GM12878 (cell line): ENCODE data around the gene DCBLD1. TPM values are rescaled to one million over a fixed set of nuclear protein-coding genes. Genes with fewer than 3 reads are reported as not detected.

ENCODE experiments used
- ATAC-seq: fragments of 200-7000 bp; cut with Tn5 transposase; 3 replicates; pipeline ENCODE4 v1.9.1; 2020; ENCODE audit warnings: mild to moderate bottlenecking, moderate library complexity
- BruUV-seq: library from RNA; stranded (reverse); fragments of 400-500 nt; replicated peaks from 2 replicates; lab custom pipeline; 2021; lab: Mats Ljungman, UMichigan
- CTCF ChIA-PET: fragments of 300-600 bp; sonication (Branson Sonifier 250); formaldehyde crosslinking; extraction: SDS; loops from one replicate; lab custom pipeline; 2021; ENCODE audit warnings: inconsistent platforms; lab: Yijun Ruan, JAX
- POLR2A ChIA-PET: fragments of 350-600 bp; formaldehyde crosslinking; extraction: SDS; loops from one replicate; lab custom pipeline; 2021; ENCODE audit warnings: inconsistent platforms; lab: Charles Lee
- RAD21 ChIA-PET: fragments of 300-600 bp; sonication (Branson Sonifier 250); formaldehyde crosslinking; loops from one replicate; lab custom pipeline; 2023; ENCODE audit warnings: antibody characterized with exemption; ENCODE audit not compliant: unreplicated experiment; lab: Charles Lee
- SMC1A ChIA-PET: fragments of 300-600 bp; sonication (Branson Sonifier 250); formaldehyde crosslinking; loops from one replicate; lab custom pipeline; 2023; ENCODE audit not compliant: unreplicated experiment, uncharacterized antibody; lab: Charles Lee
- DNase-seq: peaks from one replicate; pipeline ENCODE4 v3.0.0-alpha.2; 2011; ENCODE audit warnings: low read depth, low spot score
- FAIRE-seq: peaks from 3 replicates; lab custom pipeline; 2011; peaks lifted over from hg19 to GRCh38; lab: Jason Lieb, UNC
- H2AFZ ChIP-seq: 2 replicates; pipeline ENCODE4 v1.6.0; 2011; ENCODE audit warnings: low read depth, low read length, control low read depth; ENCODE audit not compliant: control insufficient read depth
- H3K27ac ChIP-seq: 2 replicates; pipeline ENCODE4 v1.5.1; 2011; ENCODE audit warnings: control low read depth; ENCODE audit not compliant: control insufficient read depth, insufficient read depth
- H3K27me3 ChIP-seq, 2 experiments: replicated peaks in 1 of 2; 2 replicates each; pipeline versions ENCODE4 v1.6.0 to v1.6.1; 2011; ENCODE audit warnings: low read length in 1 of 2; ENCODE audit not compliant: control insufficient read depth in 2 of 2, insufficient read depth in 2 of 2
- H3K36me3 ChIP-seq, 2 experiments: 2 replicates each; pipeline ENCODE4 v1.5.1; 2011; ENCODE audit warnings: low read length in 1 of 2; ENCODE audit not compliant: control insufficient read depth in 2 of 2, insufficient read depth in 2 of 2
- H3K4me1 ChIP-seq: 2 replicates; pipeline ENCODE4 v1.6.1; 2011; ENCODE audit warnings: mild to moderate bottlenecking, low read length, moderate library complexity, mixed read lengths; ENCODE audit not compliant: control insufficient read depth, insufficient read depth
- H3K4me2 ChIP-seq: 2 replicates; pipeline ENCODE4 v1.6.0; 2011; ENCODE audit warnings: control low read depth; ENCODE audit not compliant: control insufficient read depth, insufficient read depth
- H3K4me3 ChIP-seq: fragments of 200-600 bp; sonication (generic); 2 replicates; pipeline ENCODE4 v1.5.1; 2016
- H3K79me2 ChIP-seq: 2 replicates; pipeline ENCODE4 v1.6.0; 2011; ENCODE audit warnings: low read length; ENCODE audit not compliant: control insufficient read depth, insufficient read depth
- H3K9ac ChIP-seq: 2 replicates; pipeline ENCODE4 v1.8.0; 2011; ENCODE audit warnings: low read length, control low read depth, mixed read lengths; ENCODE audit not compliant: control insufficient read depth, insufficient read depth
- H3K9me3 ChIP-seq: replicated peaks from 3 replicates; pipeline ENCODE4 v1.5.1; 2011; ENCODE audit warnings: mild to moderate bottlenecking, low read length; ENCODE audit not compliant: control insufficient read depth, insufficient read depth
- H4K20me1 ChIP-seq: 2 replicates; pipeline ENCODE4 v1.6.0; 2011; ENCODE audit not compliant: control insufficient read depth, insufficient read depth
- CBX3 ChIP-seq: fragments of 200-600 bp; sonication (generic); IDR thresholded peaks from 2 replicates; pipeline ENCODE4 v1.6.1; 2016; ENCODE audit warnings: low read depth, borderline replicate concordance
- EED ChIP-seq: sonication (generic); IDR thresholded peaks from 2 replicates; pipeline ENCODE4 v1.6.1; 2016; ENCODE audit warnings: antibody characterized with exemption, low read depth
- EZH2 ChIP-seq: IDR thresholded peaks from 2 replicates; pipeline ENCODE4 v1.6.1; 2012; ENCODE audit warnings: low read depth, mild to moderate bottlenecking, control low read depth, inconsistent platforms, low read length, borderline replicate concordance; ENCODE audit not compliant: control insufficient read depth
- FOS ChIP-seq: IDR thresholded peaks from 3 replicates; pipeline ENCODE4 v1.6.1; 2011; ENCODE audit warnings: borderline replicate concordance; ENCODE audit not compliant: insufficient read length; ENCODE audit errors: extremely low read depth
- HCFC1 ChIP-seq: fragments of 150-350 bp; IDR thresholded peaks from 2 replicates; pipeline ENCODE4 v1.6.1; 2014; ENCODE audit warnings: low read length
- HDAC2 ChIP-seq: fragments of 200-600 bp; sonication (generic); IDR thresholded peaks from 2 replicates; pipeline ENCODE4 v1.6.1; 2017
- LARP7 ChIP-seq: fragments of 450-650 bp; IDR thresholded peaks from 2 replicates; pipeline ENCODE4 v1.6.1; 2017; ENCODE audit warnings: mild to moderate bottlenecking
- NFXL1 ChIP-seq: fragments of 450-650 bp; IDR thresholded peaks from 2 replicates; pipeline ENCODE4 v1.6.1; 2017; ENCODE audit warnings: antibody characterized with exemption, mild to moderate bottlenecking, borderline replicate concordance
- NFYB ChIP-seq: IDR thresholded peaks from 2 replicates; pipeline ENCODE4 v1.6.1; 2011; ENCODE audit warnings: low read depth, mild to moderate bottlenecking, low read length, improper control_type of control experiment, moderate library complexity; ENCODE audit not compliant: insufficient read depth
- RAD51 ChIP-seq: fragments of 450-650 bp; IDR thresholded peaks from 2 replicates; pipeline ENCODE4 v1.6.1; 2016; ENCODE audit warnings: moderate library complexity, mild to moderate bottlenecking, inconsistent platforms
- SIX5 ChIP-seq: IDR thresholded peaks from 2 replicates; pipeline ENCODE4 v1.6.1; 2011; ENCODE audit warnings: mild to moderate bottlenecking, low read depth, low read length, moderate library complexity; ENCODE audit not compliant: severe bottlenecking
- SMAD1 ChIP-seq: fragments of 450-650 bp; IDR thresholded peaks from 2 replicates; pipeline ENCODE4 v1.6.1; 2018; ENCODE audit warnings: mild to moderate bottlenecking, low read depth; ENCODE audit not compliant: partially characterized antibody
- SMC3 ChIP-seq: IDR thresholded peaks from 2 replicates; pipeline ENCODE4 v1.6.1; 2011; ENCODE audit warnings: low read length, improper control_type of control experiment, borderline replicate concordance
- SREBF2 ChIP-seq: IDR thresholded peaks from 2 replicates; pipeline ENCODE4 v1.6.1; 2012; ENCODE audit warnings: mild to moderate bottlenecking, low read length
- TCF3 ChIP-seq: IDR thresholded peaks from 2 replicates; pipeline ENCODE4 v1.6.1; 2012; ENCODE audit warnings: low read depth, mild to moderate bottlenecking, low read length, borderline replicate concordance; ENCODE audit not compliant: insufficient read depth
- YY1 ChIP-seq: IDR thresholded peaks from 2 replicates; pipeline ENCODE4 v1.6.1; 2011; ENCODE audit warnings: low read depth, mild to moderate bottlenecking, low read length
- WGBS: methylation state at CpG from one replicate; pipeline ENCODE4 v1.1.6; 2016; ENCODE audit warnings: low lambda C conversion rate; ENCODE audit not compliant: insufficient replicate concordance, insufficient coverage; ENCODE audit errors: missing lambda C conversion rate; 5-methylcytosine and 5-hydroxymethylcytosine counted together
- in situ Hi-C: fragments of 300-500 bp; cut with MboI; formaldehyde crosslinking; loops from 9 replicates; pipeline ENCODE4 v1.14.3; 2018; ENCODE audit warnings: mixed read lengths
- intact Hi-C: fragments of 100-400 bp; cut with micrococcal nuclease; formaldehyde crosslinking; loops from one replicate; pipeline ENCODE4 v1.14.2; 2022; ENCODE audit not compliant: unreplicated experiment
- polyA plus RNA-seq, 11 experiments: library from polyadenylated mRNA; depleted of rRNA in 4 of 11; unstranded in 6 of 11; stranded (reverse) in 5 of 11; fragments of >200 nt; fragmentation: Nextera tagmentation in 4 of 11; fragmentation: Illumina TruSeq in 1 of 11; extraction: Ambion mirVana in 4 of 11; extraction: Trizol in 1 of 11; gene quantifications; 1 replicate in 1 of 11; 2 replicates in 10 of 11; pipeline versions ENCODE4 v1.2.1 to v1.2.3, GENCODE V29; 2011 to 2016; ENCODE audit warnings: inconsistent platforms in 2 of 11, missing spikeins in 2 of 11, low read depth in 1 of 11
- total RNA-seq, 4 experiments: library from RNA; depleted of rRNA in 3 of 4; stranded (reverse); fragments of >200 nt in 3 of 4; fragmentation: Illumina TruSeq in 1 of 4; extraction: Trizol in 1 of 4; gene quantifications; 2 replicates each; pipeline versions ENCODE4 v1.2.1 to v1.2.3, GENCODE V29; 2013 to 2021
- TF ChIP-seq, protein P1 (sequence below): fragments of 450-650 bp; conservative IDR thresholded peaks from 2 replicates; pipeline ENCODE4 v1.6.1; 2017; ENCODE audit warnings: mild to moderate bottlenecking, moderate library complexity
- TF ChIP-seq, protein P2 (sequence below): IDR thresholded peaks from 2 replicates; pipeline ENCODE4 v1.6.1; 2012; ENCODE audit warnings: low read depth, low read length, improper control_type of control experiment
- TF ChIP-seq, protein P3 (sequence below): fragments of 450-650 bp; IDR thresholded peaks from 2 replicates; pipeline ENCODE4 v1.6.1; 2017; ENCODE audit warnings: mild to moderate bottlenecking, moderate library complexity

DCBLD1 gene
- total and polyA plus RNA-seq, 10 of the 15 experiments (the other 5 are each of a cell fraction or from before 2014, with no cell fraction given): 0.92 to 9.2 (median 8.3) TPM

DNA sequence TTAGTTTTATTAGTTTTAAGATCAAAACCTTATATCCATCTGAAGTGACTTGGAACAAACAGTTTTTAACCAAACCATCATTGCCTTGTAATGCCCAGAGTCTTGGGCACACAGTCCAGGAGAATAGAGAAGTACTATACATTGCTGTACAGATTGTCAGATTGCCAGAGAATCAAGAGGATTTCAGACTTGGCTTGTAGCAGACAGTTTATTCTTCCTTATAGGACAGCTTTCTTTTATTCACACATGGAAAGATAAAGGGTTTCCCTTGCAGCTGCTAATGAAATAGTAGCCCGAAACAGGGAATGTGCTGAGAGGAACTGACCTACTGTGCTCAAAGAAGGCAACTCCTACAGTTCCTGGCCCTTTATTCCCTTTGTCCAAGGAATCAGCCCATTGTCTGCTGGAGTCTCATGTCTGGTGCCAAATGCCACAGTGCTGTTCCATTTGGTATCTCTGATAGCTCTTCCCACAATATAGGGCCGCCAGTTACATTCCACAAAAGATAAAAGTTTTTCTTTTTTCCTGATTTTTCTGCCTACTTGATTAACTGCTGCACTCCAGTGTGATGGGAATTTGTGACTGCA, 30.6 kb downstream of the DCBLD1 start:
- Histone ChIP-seq H3K79me2 (no peaks in the 10 kb centered on the region), H2AFZ (no peak overlapping the region), H3K9ac (no peak overlapping the region), H4K20me1 (no peaks in the 10 kb centered on the region), H3K27me3 (no peaks in the 10 kb centered on the region), H3K9me3 (no peaks in the 10 kb centered on the region; the same call in 2 of the 3 replicates), H3K27ac (no peak overlapping the region), H3K4me2 (no peak overlapping the region), H3K4me3 (no peak overlapping the region), H3K36me3 (no peaks in the 10 kb centered on the region), H3K4me1 (no peaks in the 10 kb centered on the region)
- in situ Hi-C loops (no loop called here), intact Hi-C loops (no loop called here)
- DNase-seq: no peak
- ChIA-PET POLR2A (no interaction called here), SMC1A (no interaction called here), RAD21 (no interaction called here), CTCF (no interaction called here)
- no peak for FAIRE-seq
- no TSS peak for BruUV-seq
- WGBS: 17% methylated on average over 2 of the region's 2 CpGs
- no peak for ATAC-seq
- TF ChIP-seq, protein P1, sequence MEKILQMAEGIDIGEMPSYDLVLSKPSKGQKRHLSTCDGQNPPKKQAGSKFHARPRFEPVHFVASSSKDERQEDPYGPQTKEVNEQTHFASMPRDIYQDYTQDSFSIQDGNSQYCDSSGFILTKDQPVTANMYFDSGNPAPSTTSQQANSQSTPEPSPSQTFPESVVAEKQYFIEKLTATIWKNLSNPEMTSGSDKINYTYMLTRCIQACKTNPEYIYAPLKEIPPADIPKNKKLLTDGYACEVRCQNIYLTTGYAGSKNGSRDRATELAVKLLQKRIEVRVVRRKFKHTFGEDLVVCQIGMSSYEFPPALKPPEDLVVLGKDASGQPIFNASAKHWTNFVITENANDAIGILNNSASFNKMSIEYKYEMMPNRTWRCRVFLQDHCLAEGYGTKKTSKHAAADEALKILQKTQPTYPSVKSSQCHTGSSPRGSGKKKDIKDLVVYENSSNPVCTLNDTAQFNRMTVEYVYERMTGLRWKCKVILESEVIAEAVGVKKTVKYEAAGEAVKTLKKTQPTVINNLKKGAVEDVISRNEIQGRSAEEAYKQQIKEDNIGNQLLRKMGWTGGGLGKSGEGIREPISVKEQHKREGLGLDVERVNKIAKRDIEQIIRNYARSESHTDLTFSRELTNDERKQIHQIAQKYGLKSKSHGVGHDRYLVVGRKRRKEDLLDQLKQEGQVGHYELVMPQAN: no peak
- no peak for TF ChIP-seq RAD51
- no peak for TF ChIP-seq SMAD1
- TF ChIP-seq TCF3: no peak
- no peak for TF ChIP-seq SIX5
- no peak for TF ChIP-seq EZH2
- TF ChIP-seq, protein P2, sequence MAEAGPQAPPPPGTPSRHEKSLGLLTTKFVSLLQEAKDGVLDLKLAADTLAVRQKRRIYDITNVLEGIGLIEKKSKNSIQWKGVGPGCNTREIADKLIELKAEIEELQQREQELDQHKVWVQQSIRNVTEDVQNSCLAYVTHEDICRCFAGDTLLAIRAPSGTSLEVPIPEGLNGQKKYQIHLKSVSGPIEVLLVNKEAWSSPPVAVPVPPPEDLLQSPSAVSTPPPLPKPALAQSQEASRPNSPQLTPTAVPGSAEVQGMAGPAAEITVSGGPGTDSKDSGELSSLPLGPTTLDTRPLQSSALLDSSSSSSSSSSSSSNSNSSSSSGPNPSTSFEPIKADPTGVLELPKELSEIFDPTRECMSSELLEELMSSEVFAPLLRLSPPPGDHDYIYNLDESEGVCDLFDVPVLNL: no peak
- TF ChIP-seq CBX3: no peak
- TF ChIP-seq HCFC1: no peak
- no peak for TF ChIP-seq HDAC2
- TF ChIP-seq LARP7: no peak
- TF ChIP-seq FOS: no peak
- TF ChIP-seq, protein P3, sequence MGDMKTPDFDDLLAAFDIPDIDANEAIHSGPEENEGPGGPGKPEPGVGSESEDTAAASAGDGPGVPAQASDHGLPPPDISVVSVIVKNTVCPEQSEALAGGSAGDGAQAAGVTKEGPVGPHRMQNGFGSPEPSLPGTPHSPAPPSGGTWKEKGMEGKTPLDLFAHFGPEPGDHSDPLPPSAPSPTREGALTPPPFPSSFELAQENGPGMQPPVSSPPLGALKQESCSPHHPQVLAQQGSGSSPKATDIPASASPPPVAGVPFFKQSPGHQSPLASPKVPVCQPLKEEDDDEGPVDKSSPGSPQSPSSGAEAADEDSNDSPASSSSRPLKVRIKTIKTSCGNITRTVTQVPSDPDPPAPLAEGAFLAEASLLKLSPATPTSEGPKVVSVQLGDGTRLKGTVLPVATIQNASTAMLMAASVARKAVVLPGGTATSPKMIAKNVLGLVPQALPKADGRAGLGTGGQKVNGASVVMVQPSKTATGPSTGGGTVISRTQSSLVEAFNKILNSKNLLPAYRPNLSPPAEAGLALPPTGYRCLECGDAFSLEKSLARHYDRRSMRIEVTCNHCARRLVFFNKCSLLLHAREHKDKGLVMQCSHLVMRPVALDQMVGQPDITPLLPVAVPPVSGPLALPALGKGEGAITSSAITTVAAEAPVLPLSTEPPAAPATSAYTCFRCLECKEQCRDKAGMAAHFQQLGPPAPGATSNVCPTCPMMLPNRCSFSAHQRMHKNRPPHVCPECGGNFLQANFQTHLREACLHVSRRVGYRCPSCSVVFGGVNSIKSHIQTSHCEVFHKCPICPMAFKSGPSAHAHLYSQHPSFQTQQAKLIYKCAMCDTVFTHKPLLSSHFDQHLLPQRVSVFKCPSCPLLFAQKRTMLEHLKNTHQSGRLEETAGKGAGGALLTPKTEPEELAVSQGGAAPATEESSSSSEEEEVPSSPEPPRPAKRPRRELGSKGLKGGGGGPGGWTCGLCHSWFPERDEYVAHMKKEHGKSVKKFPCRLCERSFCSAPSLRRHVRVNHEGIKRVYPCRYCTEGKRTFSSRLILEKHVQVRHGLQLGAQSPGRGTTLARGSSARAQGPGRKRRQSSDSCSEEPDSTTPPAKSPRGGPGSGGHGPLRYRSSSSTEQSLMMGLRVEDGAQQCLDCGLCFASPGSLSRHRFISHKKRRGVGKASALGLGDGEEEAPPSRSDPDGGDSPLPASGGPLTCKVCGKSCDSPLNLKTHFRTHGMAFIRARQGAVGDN: no peak
- no peak for TF ChIP-seq NFYB
- no peak for TF ChIP-seq SMC3
- no peak for TF ChIP-seq SREBF2
- no peak for TF ChIP-seq EED
- no peak for TF ChIP-seq YY1
- no peak for TF ChIP-seq NFXL1
